HG03520 (cell line): ENCODE measurements around the gene LRRC51.
"Not testable (repeated sequence)": the region's sequence is repeated elsewhere in the genome, so short reads cannot be mapped to it uniquely, and the experiment has no call there.

Experiments used
- ATAC-seq: cut with Tn5 transposase; IDR thresholded peaks from one replicate; pipeline ENCODE4 v1.9.1; 2021; ENCODE audit warnings: mild to moderate bottlenecking, moderate library complexity; ENCODE audit not compliant: unreplicated experiment

LRRC51 gene

DNA sequence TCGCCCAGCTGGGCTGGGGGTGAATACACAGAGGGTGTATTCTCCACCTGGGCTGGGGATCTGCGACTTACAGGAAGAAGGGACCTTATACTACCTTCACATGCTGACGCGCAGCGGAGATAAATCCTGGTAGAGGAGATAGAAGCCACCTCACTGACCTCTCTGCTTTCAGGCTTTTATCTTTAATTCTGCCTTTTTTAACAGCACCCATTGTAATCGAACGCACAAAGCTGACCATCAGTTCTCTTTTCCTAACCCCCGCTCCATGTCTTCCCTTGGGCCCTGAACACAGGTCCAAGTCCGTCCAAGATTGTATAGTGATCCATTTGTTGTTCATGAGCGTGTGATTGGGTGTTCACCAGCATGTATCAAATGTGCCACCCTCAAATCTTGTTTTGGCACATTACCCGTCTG is 23.1 kb downstream of the LRRC51 start:
- ATAC-seq, result no peak

DNA sequence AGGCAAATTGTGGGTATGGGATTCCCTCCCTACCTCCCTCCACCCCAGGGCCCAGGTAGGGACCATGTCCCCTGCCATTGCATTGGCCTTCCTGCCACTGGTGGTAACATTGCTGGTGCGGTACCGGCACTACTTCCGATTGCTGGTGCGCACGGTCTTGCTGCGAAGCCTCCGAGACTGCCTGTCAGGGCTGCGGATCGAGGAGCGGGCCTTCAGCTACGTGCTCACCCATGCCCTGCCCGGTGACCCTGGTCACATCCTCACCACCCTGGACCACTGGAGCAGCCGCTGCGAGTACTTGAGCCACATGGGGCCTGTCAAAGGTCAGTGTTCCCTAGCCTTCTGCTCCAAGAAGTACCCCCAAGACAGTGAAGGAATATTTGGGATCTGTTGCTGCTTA is 25.2 kb downstream of the LRRC51 start, which contains the start of gene TOMT:
TSS of gene TOMT (plus strand) at position 37 of the 400 bp plus-strand sequence. CDS start at position 65, 28 bp downstream.
- no peak for ATAC-seq

DNA sequence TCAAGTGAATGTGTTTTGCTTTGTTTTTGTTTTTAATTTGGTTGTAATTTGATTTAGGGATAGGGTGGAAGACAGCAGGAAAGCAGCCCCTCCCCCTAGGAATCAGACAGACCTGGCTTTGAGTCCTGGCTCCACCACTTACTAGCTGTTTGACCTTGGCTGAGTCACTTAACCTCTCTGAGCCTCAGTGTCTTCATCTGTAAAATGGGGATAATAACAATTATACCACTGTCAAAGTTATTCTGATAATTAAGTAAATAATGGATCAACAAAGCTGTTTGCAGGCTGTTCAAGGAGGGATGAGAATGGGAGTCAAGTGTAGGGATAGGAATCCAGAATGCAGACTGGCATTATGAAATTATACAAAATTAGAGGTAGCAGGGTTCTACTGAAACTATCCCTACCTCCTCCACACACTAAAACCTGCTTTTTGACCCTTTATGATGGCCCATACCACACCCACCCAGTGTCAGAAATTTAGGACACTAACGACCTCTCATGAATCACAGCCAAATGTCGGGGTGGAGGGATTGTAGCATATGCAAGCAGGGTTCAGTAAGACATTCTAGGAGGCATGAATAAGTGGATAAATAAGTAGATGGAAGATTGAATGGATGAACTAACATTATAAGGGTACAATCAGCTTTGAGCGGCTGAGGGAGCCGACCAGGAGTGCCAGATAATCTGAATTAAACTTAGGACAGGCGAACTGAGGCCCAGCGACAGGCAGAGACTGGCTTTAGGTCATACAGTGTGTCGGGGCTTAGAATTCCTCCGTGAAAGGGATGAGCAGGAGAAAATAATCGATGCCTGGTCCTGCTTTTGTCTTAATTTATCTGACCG is 30.9 kb downstream of the LRRC51 start:
- ATAC-seq, result no peak

DNA sequence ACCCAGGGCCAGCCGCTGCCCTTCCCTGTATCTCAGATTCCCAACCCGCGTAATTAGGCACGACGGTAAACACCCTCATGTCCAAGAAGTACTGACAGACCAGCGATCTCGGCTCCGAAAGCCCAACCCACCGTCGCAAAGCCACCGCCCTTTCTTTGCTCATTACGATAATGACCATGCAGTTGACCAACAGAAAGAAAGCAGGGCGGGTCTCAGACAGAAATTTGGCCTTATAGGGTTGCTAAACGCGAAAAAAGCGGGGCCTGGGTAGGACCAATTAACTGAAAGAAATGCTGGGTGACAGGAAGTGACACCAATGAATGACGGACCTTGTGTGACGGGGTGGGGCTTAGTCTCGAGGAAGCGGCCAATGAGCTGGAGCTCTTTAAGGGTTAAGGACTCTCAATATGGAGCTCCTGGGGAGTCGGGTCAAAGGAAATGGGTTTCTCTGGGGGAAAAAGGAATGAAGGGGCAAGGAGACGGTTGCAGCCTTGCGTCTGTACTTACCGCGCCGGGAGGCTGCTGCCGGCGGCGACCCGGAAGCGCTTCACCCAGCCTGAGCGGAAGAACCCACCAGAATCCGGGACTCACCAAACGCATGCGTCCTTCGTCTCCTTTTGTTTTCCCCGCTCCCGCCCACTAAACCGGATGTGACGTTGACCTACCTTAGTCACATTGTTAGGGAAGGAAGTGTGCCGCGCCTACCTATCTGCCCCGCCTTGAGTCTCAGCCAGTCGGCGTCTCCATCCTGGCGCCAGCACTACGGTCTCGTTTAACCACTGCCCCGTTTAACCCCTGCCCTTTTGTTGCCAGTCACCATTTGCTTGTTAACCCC is 31.7 kb downstream of the LRRC51 start, which contains the start of gene ANAPC15:
TSS of gene ANAPC15 (minus strand) at position 553 of the 835 bp plus-strand sequence. CDS start 1,419 bp downstream, outside the sequence.
- ATAC-seq, result peak; percentile 86

GRCh38 chr11:72112978-72113808 is 32.5 kb downstream of the LRRC51 start:
- no peak for ATAC-seq

DNA sequence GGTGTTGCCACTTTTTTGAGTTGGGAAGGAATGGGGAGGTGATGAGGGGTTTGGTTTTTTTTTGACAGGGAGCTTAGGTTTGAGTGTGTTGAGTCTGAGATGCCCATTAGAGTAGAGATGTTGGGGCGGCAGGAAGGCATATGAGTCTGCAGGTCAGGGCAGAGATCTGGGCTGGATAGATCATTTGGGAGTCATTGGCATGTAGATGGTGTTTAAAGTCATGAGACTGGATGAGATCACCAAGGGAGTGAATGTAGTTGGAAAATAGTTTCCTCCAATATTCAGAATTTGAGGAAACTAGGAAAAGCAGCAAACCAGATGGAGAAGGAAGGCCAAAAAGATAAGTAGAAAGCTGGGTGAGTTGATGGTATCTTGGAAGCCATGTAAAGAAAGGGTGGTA is 33.9 kb downstream of the LRRC51 start:
- no peak for ATAC-seq

DNA sequence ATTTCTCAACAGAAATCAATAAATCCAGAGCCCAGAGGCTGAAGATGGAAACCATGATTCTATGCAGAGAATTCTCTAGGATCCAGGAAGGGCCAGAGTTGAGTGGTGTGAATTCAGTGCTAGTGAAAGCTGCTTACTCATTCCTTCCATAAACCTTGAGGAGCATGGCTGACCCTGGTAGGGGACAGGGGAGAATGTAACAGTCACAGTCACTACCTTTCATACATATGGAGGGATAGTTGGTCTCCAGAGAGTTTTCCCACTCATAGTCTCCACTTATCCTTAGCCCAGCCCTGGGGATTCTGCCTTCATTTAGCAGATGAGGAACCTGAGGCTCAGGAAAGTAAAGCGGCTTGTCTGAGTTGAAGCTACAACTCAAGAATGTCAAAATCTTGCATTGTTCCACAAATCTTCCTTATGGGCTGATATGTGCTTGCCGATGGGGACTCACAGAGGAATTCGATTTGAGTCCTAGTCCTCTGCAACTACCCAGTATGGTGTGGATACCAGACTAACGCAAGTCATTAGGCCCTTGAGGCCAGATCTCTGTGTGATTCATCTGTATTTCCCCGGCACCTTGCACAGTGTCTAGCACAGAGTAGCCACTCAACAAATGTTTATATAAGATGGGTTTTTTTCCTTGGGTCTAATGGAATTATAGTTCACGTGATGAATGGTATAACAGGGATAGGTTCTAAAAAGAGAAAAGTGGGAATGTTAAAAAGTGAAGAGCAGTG is 35.5 kb downstream of the LRRC51 start:
- ATAC-seq, result no peak

- no peak for ATAC-seq
Observed at GRCh38 chr11:72119198-72119597, 38.5 kb downstream of the LRRC51 start.

DNA sequence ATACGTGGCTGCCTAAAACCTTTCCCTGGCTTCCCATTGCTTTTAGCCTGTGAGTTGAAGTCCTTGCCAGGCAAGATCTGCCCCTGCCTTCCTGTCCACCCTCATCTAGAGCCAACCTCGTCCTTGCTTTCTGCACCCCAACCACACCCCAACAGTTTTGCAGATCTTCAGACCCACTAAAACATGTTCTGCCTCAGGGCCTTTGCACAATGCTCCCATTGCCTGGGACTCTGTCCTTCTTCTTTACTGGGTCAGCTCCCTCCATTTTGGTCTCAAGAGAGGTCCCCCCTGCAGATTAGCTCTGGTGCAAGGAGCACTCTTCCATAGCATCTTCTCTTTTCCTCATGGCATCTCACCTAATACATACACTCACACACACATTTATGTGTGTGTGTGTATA is 40.3 kb downstream of the LRRC51 start:
- no peak for ATAC-seq

GRCh38 chr11:72122607-72123006 is 42.0 kb downstream of the LRRC51 start:
- ATAC-seq, result no peak

DNA sequence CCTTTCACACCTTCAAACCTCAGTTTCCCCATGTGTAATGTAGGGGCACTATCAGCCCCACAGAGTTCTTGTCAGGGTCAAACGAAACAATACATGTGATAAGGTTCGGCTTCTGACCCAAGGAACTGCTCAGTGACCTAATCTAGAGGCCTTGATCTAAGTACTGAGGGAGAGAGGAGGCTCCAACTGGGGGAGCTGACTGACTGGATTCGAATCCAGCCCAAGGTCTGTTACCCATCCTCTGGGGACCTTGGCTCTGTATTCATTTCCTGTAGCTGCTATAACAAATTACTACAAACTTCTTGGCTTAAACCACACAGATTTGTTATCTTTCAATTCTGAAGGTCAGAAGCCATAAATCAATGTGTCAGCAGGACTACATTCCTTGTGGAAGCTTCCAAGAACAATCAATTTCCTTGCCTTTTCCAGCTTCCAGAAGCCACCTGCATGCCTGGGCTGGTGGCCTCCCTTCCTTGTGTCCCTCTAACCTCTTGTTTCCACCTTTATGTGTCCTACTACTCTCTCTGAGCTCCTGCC is 42.5 kb downstream of the LRRC51 start:
- no peak for ATAC-seq

- no peak for ATAC-seq
Observed at GRCh38 chr11:72124046-72124445, 43.4 kb downstream of the LRRC51 start.

GRCh38 chr11:72125956-72126355 is 45.3 kb downstream of the LRRC51 start:
- ATAC-seq, result no peak

- no peak for ATAC-seq
Observed at GRCh38 chr11:72127923-72128322, 47.3 kb downstream of the LRRC51 start.

DNA sequence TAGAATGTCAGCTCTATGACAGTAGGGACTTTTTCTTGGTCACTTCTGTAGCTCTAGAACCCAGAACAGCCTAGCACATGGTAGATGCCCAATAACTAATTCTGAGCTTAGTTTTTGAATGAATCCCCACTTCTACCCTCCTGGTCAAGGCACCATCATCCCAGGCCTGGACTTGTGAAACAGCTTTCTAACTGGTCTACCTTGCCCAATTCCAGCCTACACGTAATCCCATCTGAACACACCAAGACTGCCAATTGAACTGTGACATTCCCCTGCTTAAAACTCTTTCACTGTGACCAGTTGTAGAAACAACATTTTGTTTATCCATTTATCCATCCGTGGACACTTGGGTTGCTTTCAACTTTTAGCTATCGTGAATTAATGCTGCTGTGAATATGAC is 48.7 kb downstream of the LRRC51 start:
- no peak for ATAC-seq

- no peak for ATAC-seq
Observed at GRCh38 chr11:72132646-72133045, 52.0 kb downstream of the LRRC51 start.

DNA sequence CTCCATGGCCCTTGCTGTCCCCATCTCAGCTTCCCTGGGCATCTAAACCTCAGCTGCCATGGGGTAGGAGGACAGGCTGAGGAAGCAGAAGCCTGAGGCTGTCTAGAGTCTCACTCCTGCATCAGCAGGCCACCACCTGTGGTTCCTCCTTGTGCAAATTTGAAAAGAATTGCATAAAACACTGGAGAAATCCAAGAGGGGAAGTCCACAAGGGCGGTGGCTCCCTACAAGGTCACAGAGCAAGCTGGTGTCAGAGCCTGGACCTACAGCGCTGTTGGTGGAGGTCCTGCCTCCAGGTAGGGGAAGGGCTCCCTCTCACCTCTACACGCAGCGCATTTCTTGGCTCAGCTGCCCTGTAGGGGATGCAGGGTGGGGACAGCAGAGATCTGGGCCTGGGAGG is 54.8 kb downstream of the LRRC51 start, which contains the start of gene FOLR3:
TSS of gene FOLR3 (plus strand) at position 253 of the 400 bp plus-strand sequence. CDS start 228 bp downstream, outside the sequence.
- ATAC-seq, result not testable (repeated sequence)

DNA sequence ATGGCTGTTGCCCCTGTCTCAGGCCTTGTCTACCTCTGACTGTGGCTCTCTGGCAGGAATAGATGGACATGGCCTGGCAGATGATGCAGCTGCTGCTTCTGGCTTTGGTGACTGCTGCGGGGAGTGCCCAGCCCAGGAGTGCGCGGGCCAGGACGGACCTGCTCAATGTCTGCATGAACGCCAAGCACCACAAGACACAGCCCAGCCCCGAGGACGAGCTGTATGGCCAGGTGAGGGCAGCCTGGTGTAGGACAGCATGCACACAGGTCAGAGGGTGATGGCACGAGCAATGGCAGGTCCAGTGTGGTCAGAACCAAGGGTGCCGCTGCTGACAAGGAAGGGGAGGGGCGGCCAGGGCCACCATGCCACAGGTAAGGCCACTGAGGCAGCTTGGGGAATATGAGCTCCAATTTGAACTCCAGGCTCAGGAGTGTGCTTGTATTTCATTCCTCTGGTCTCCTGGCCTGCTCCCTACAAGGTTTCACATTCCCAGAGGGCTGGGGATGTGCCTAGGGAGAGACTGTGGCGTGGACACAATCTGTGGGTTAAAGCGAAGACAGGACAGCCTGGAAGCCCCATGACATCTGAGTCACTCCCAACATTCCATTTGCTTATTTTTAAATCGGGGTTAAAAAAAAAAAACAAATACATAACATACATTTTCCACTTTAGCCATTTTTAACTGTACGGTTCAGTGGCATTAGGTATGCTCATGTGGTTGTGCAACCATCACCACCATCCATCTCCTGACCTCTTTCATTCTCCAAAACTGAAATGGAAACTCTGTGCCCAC is 55.4 kb downstream of the LRRC51 start:
- no peak for ATAC-seq

- no peak for ATAC-seq
Observed at GRCh38 chr11:72136684-72137262, 56.1 kb downstream of the LRRC51 start.
